ENCODE data around the gene EYA3. TPM values are rescaled to one million over a fixed set of nuclear protein-coding genes. Genes with fewer than 3 reads are reported as not detected.

EYA3 gene
- total RNA-seq, 1 donor from 2014 or later: 22.1 TPM

DNA sequence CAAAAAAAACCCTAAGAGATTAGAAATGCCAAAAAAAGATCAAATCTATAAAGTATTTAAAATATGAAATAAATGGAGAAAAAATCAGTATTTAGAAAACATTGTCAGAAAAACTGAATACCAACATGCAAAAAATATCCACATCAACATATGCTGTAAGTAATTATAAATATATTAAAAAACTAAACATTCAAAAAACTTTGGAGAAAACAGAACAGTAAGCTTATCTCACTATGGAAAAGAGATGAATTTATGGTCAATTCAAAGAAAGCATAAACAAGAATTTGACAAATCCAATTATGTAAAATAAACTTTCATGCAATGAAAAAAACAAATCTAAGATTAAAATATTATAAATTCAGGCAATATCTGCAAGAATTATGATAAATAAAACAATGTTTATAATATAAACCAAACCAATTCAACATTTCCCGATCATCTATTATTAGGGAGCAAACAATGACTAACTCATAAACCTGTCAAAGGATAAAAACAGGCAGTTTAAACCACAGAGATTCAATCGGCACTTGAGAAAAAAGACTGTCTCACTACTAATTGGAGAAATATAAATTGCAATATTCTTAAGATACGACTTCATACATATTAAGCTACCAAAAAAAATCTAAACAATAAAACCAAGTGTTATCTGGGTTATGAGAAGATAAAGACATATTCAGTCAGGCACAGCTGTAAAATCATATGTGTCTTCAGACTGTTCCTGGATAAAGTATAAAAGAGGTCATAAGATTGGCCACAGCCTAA lies 21.8 kb downstream of the EYA3 start:
- DNase-seq (ENCODE audit: low read depth) (no peak), FAIRE-seq (no peak)
- Histone ChIP-seq H3K9ac (ENCODE audit: low read length) (peak overlapping the region; percentile 44), H2AFZ (ENCODE audit: low read depth, low read length) (no peak overlapping the region), H3K9me3 (ENCODE audit: insufficient read depth, low read depth, low read length) (no peaks in the 10 kb centered on the region), H3K27ac (ENCODE audit: low read depth, low read length) (peak overlapping the region; percentile 65), H3K79me2 (ENCODE audit: insufficient read depth, low read length) (peaks cover 76% of the 10 kb centered on the region), H4K20me1 (ENCODE audit: insufficient read depth, low read length) (no peaks in the 10 kb centered on the region), H3K4me1 (ENCODE audit: insufficient read depth, low read length) (peaks cover 19% of the 10 kb centered on the region), H3K4me2 (ENCODE audit: low read length) (peak overlapping the region; percentile 64), H3K36me3 (ENCODE audit: insufficient read depth, low read length) (no peaks in the 10 kb centered on the region), H3K4me3 (ENCODE audit: insufficient read depth, low read depth, low read length) (no peak overlapping the region), H3K27me3 (ENCODE audit: insufficient read depth, low read length) (no peaks in the 10 kb centered on the region)
- Mint-ChIP-seq H3K36me3 (ENCODE audit: low read depth, unreplicated experiment) (peaks cover 2% of the 10 kb centered on the region), H3K27me3 (ENCODE audit: low read depth, unreplicated experiment) (no peaks in the 10 kb centered on the region), H3K9me3 (ENCODE audit: unreplicated experiment) (no peaks in the 10 kb centered on the region), H3K27ac (ENCODE audit: unreplicated experiment) (peak overlapping the region; percentile 91), H3K4me1 (ENCODE audit: low read depth, unreplicated experiment) (peaks cover 22% of the 10 kb centered on the region), H3K4me3 (ENCODE audit: unreplicated experiment) (no peak overlapping the region)
- TF ChIP-seq EZH2 (IDR thresholded peaks at IDR 0.05; ENCODE audit: insufficient read depth, low read length): no peak
- TF ChIP-seq, protein P1, sequence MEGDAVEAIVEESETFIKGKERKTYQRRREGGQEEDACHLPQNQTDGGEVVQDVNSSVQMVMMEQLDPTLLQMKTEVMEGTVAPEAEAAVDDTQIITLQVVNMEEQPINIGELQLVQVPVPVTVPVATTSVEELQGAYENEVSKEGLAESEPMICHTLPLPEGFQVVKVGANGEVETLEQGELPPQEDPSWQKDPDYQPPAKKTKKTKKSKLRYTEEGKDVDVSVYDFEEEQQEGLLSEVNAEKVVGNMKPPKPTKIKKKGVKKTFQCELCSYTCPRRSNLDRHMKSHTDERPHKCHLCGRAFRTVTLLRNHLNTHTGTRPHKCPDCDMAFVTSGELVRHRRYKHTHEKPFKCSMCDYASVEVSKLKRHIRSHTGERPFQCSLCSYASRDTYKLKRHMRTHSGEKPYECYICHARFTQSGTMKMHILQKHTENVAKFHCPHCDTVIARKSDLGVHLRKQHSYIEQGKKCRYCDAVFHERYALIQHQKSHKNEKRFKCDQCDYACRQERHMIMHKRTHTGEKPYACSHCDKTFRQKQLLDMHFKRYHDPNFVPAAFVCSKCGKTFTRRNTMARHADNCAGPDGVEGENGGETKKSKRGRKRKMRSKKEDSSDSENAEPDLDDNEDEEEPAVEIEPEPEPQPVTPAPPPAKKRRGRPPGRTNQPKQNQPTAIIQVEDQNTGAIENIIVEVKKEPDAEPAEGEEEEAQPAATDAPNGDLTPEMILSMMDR (IDR thresholded peaks at IDR 0.05; ENCODE audit: insufficient read depth, low read depth, low read length): no peak

DNA sequence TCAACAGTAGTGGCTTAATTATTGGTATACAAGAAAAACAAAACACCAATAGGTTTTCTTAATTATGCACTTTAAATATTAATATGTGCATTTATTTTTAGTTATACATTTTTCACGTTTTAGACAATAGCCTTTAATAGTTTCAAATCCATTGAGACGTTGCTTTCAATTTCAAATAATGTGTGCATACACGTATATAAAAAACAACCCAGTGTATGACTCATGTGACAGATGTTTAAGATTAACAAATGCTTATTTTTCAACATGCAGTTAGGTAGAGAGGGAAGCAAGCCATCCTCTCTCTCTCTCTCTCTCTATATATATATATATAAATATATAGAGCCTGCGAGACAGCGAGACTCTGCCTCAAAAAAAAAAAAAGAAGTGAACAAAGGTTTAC lies 24.3 kb downstream of the EYA3 start:
- peak; percentile 55 for DNase-seq (ENCODE audit: low read depth)

More for the DNA sequence above, 24.3 kb downstream of the EYA3 start:
- no peak overlapping the region for H2AFZ ChIP-seq (ENCODE audit: low read depth, low read length)
- H3K27me3 ChIP-seq (ENCODE audit: insufficient read depth, low read length): no peaks in the 10 kb centered on the region
- FAIRE-seq: no peak
- peak overlapping the region; percentile 32 for H3K27ac ChIP-seq (ENCODE audit: low read depth, low read length)
- Mint-ChIP-seq H3K36me3 (ENCODE audit: low read depth, unreplicated experiment) (peaks cover 2% of the 10 kb centered on the region), H3K27me3 (ENCODE audit: low read depth, unreplicated experiment) (no peaks in the 10 kb centered on the region), H3K27ac (ENCODE audit: unreplicated experiment) (no peak overlapping the region), H3K4me1 (ENCODE audit: low read depth, unreplicated experiment) (peaks cover 22% of the 10 kb centered on the region), H3K9me3 (ENCODE audit: unreplicated experiment) (no peaks in the 10 kb centered on the region), H3K4me3 (ENCODE audit: unreplicated experiment) (no peak overlapping the region)
- H3K79me2 ChIP-seq (ENCODE audit: insufficient read depth, low read length): peaks cover 78% of the 10 kb centered on the region
- no peak overlapping the region for H3K4me3 ChIP-seq (ENCODE audit: insufficient read depth, low read depth, low read length)
- no peaks in the 10 kb centered on the region for H3K9me3 ChIP-seq (ENCODE audit: insufficient read depth, low read depth, low read length)
- H3K9ac ChIP-seq (ENCODE audit: low read length): no peak overlapping the region
- H4K20me1 ChIP-seq (ENCODE audit: insufficient read depth, low read length): peaks cover 3% of the 10 kb centered on the region
- no peaks in the 10 kb centered on the region for H3K36me3 ChIP-seq (ENCODE audit: insufficient read depth, low read length)
- peak overlapping the region; percentile 51 for H3K4me2 ChIP-seq (ENCODE audit: low read length)
- peaks cover 19% of the 10 kb centered on the region for H3K4me1 ChIP-seq (ENCODE audit: insufficient read depth, low read length)
- no peak for TF ChIP-seq EZH2 (IDR thresholded peaks at IDR 0.05; ENCODE audit: insufficient read depth, low read length)
- TF ChIP-seq, protein P1 (IDR thresholded peaks at IDR 0.05; ENCODE audit: insufficient read depth, low read depth, low read length): no peak
